Measurements from ENCODE around the gene ARHGAP35.
"Not testable (repeated sequence)": the region's sequence is repeated elsewhere in the genome, so short reads cannot be mapped to it uniquely, and the experiment has no call there.

Gene ARHGAP35

GRCh38 chr19:46844067-46844489, 16.7 kb upstream of the ARHGAP35 start:
- no peak for DNase-seq (ENCODE audit: low spot score)

GRCh38 chr19:46845959-46846459, 14.8 kb upstream of the ARHGAP35 start:
- DNase-seq (ENCODE audit: low spot score) = no peak

- DNase-seq (ENCODE audit: low spot score) = no peak
Observed at GRCh38 chr19:46847528-46847927, 13.3 kb upstream of the ARHGAP35 start.

- no peak for DNase-seq (ENCODE audit: low spot score)
Observed at GRCh38 chr19:46848389-46848788, 12.4 kb upstream of the ARHGAP35 start.

GRCh38 chr19:46849610-46850009, 11.2 kb upstream of the ARHGAP35 start:
- no peak for DNase-seq (ENCODE audit: low spot score)

GRCh38 chr19:46850228-46851203, 10.3 kb upstream of the ARHGAP35 start, which contains the start of gene AP2S1:
Gene AP2S1 (minus strand): TSS chr19:46850846. CDS start chr19:46850766, 80 bp downstream.
- peak; percentile 96 for DNase-seq (ENCODE audit: low spot score)

GRCh38 chr19:46852830-46853229, 8.0 kb upstream of the ARHGAP35 start:
- DNase-seq (ENCODE audit: low spot score) = no peak

GRCh38 chr19:46854698-46855097, 6.1 kb upstream of the ARHGAP35 start:
- not testable (repeated sequence) for DNase-seq (ENCODE audit: low spot score)

GRCh38 chr19:46856062-46857022, 4.5 kb upstream of the ARHGAP35 start:
- peak; percentile 71 for DNase-seq (ENCODE audit: low spot score)

GRCh38 chr19:46859637-46860124, 1.1 kb upstream of the ARHGAP35 start:
- peak; percentile 60 for DNase-seq (ENCODE audit: low spot score)

- DNase-seq (ENCODE audit: low spot score) = peak; percentile 96
Observed at GRCh38 chr19:46860125-46860845, 512 bp upstream of the ARHGAP35 start.

- DNase-seq (ENCODE audit: low spot score) = no peak
Observed at GRCh38 chr19:46861691-46862502, 1.1 kb downstream of the ARHGAP35 start.

GRCh38 chr19:46862503-46862834, 1.7 kb downstream of the ARHGAP35 start:
- no peak for DNase-seq (ENCODE audit: low spot score)

- no peak for DNase-seq (ENCODE audit: low spot score)
Observed at GRCh38 chr19:46862974-46863632, 2.3 kb downstream of the ARHGAP35 start.

- DNase-seq (ENCODE audit: low spot score) = no peak
Observed at GRCh38 chr19:46863818-46864629, 3.2 kb downstream of the ARHGAP35 start.

GRCh38 chr19:46866407-46867136, 5.8 kb downstream of the ARHGAP35 start:
- peak; percentile 68 for DNase-seq (ENCODE audit: low spot score)

GRCh38 chr19:46867170-46867569, 6.4 kb downstream of the ARHGAP35 start:
- DNase-seq (ENCODE audit: low spot score) = no peak

- DNase-seq (ENCODE audit: low spot score) = no peak
Observed at GRCh38 chr19:46868025-46868802, 7.4 kb downstream of the ARHGAP35 start.

Data from LoVo (cell line).